NCI-H226 (cell line): ENCODE data around the gene VWA3A.
A peak's percentile ranks its signal among the peaks of the same experiment; 100 is the strongest.
"Not testable (repeated sequence)": the region's sequence is repeated elsewhere in the genome, so short reads cannot be mapped to it uniquely, and the experiment has no call there.

Experiments used
- DNase-seq: peaks from one replicate; pipeline ENCODE4 v3.0.0-alpha.2; 2015

Gene VWA3A

DNA sequence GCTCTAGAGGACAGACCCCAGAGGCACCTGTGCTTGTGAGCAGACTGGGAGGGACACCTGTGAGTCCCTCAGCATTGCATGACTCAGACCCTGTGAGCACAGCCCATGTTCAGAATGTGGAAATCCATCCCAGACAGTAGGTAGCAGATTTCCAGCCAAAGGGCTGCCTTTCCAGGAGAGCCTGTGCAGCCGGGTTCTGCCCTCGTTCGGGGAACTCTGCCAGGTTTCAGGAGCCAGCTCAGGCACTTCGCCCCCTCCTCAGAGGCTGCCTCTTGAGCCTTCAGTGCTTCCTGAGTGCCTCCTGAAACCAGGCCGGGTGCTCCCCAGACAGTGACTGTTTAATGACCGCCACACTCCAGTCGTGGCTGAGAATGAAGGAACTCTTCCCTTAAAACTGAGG lies 46.7 kb downstream of the VWA3A start:
- DNase-seq: no peak

DNA sequence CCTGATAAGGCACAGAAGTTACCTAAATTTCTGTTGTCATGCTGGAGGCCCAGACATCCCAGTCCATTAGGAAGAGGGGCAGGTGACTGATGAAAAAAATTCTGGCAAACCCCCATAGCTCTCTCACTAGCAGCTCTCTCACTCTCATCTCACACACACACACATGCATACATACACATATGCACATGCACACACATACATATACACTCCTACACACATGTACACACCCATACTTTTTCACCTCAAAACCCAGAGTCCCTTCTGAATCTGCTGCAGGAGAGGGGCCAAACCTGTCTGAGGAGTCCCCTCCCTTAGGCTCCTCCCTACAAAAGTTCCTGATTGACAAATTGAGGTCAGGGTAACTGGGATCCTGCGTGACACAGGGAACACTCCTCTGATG lies 47.4 kb downstream of the VWA3A start:
- DNase-seq: no peak

DNA sequence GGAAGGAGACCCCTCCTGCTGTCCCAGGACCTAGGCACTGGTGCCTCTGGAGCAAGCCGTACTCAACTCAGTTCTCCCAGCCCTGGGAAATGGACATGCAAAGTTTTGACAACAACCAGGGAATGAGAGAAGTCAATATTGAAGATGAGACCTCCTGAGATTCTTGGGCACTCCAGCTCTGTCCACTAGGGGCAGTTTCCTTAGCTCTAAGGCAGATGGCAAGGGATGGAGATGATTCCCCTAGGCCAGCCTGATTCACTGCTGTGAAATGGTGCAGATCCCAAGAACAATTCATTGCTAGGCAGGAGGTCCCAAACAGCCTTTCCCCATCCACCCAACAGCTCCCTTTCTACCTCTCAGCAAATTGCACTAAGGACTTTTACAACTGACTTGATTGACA lies 49.4 kb downstream of the VWA3A start:
- peak; percentile 16 for DNase-seq

DNA sequence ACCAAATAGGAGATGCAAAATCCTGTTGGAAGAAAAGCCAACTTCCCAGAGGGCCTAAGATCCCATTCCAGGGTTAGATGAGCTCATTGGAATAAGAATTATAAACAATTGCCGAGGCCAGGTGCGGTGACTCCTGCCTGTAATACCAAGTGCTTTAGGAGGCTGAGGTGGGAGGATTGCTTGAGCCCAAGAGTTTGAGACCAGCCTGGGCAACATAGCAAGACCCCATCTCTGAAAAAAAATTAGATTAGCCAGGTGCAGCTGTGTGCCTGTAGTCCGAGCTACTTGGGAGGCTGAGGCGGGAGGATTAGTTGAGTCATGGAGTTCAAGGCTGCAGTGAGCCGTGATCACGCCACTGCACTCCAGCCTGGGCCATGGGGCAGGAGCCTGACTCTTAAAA lies 52.2 kb downstream of the VWA3A start:
- DNase-seq: no peak

DNA sequence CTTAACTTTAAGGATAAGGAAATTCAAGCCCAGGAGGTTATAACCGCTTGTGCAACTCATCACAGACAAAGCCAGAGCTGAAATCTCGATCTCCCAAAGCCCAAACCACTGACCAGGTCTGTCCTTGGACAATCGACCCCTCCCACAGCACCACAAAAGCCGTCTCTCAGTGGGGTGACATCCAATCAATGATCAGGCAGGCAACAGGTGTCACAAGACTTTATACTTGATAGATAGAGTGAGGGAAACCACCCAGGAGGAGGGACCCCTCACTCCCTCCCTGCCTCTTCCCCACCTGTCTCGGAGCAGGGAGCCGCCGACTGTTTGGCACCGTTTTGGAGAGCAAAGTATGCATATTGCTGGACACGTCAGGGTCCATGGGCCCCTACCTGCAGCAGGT lies 55.5 kb downstream of the VWA3A start:
- no peak for DNase-seq

DNA sequence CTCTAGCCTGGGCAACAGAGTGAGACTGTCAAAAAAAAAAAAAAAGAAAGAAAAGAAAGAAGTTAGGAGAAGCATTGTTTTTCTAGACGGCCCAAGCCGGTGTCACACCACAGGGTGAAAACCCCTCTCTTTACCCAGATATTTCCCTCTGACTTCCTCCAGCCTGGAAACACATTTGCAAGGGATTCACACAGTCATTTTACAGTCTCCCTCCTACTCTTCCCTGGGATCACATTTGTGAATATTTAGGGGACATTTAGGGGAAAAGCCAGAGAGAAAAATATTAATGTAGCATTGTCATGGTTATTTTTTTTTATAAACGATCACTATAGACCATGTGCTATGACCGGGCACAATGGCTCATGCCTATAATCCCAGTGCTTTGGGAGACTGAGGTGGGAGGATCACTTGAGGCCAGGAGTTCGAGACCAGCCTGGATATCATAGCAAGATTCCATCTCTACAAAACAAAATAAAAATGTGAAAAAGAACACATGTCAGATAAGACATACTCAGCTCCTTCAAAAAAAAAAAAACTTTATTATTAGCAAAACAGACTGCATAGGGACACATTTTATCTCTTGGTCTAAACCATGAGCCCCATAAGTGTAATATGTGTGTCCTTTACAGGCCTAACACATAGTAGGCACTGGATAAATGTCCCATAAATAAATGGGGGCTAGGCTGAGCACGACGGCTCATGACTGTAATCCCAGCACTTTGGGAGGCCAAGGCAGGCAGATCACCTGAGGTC lies 59.1 kb downstream of the VWA3A start:
- DNase-seq: no peak

DNA sequence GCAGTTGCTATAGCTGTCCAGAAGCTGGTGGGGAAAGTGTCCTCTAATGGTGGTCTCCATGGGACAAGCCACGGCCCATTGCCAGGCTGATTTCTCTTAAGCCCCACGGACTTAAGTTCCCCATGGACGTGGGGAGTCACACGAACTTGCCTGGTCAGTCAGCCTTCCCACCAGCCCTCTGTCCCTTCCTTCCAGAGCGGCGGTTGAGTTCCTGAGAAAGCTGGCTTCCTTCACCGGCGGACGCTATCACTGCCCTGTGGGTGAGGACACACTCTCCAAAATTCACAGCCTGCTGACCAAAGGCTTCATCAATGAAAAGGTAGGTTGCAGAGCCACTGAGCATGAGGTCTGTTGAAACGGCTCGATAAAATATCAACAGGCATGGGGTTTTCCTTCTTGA lies 60.0 kb downstream of the VWA3A start:
- DNase-seq: no peak

DNA sequence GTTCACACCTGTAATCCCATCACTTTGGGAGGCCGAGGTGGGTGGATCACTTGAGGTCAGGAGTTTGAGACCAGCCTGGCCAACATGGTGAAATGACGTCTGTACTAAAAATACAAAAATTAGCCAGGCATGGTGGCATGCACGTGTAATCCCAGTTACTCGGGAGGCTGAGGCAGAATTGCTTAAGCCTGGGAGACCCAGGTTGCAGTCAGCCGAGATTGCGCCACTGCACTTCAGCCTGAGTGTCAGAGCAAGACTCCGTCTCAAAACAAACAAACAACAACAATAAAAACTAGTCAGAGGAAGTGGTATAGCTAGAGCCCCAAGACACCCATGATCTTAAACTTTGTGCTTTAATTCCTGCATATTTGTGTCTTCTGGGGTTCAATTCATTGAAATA lies 60.7 kb downstream of the VWA3A start:
- not testable (repeated sequence) for DNase-seq

DNA sequence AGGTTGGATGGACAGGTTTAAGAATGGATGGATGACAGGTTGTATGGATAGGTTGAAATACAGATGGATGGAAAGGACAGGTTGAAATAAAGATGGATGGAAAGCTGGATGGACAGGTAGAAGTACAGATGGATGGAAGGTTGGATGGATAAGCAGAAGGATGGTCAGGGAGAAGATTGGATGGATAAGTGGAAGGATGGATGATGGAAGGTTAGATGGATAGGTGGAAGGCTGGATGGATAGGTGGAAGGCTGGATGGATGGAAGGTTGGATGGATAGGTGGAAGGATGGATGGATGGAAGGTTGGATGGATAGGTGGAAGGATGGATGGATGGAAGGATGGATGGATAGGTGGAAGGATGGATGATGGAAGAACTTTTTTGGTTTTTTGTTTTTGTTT lies 69.1 kb downstream of the VWA3A start:
- DNase-seq: no peak

DNA sequence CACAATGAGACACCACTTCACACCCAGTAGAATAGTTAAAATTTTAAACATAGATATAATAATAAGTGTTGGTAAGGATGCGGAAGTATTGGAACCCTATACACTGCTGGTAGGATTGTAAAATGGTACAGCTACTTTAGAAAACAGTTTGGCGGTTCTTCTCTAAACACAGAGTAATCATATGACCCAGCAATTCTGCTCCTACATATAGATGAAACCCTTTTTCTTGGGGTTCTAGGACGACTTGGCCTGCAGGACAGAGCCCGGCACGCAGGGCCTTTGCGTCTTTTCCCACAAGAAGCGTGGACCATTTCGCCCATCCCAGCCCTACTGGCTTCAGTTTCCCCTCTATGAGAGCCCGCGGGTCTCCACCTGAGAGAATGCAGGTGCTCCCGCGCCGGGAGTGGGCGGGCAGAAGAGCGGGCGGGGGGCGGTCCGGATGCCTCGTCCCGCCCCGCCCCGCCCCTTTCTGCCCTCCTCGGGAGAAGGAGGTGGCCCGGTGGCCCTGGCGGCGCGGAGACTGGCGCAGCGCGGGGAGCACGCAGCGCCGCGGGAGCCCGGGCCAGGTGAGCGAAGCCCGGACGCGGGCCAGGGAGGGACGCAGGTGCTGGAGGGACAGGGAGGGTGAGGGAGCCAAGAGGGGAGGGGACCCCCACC lies 69.8 kb downstream of the VWA3A start, which contains the start of gene SDR42E2:
SDR42E2 (plus strand) TSS at position 508 of the 657 bp plus-strand sequence. CDS start 3,077 bp downstream, outside the sequence.
- no peak for DNase-seq

DNA sequence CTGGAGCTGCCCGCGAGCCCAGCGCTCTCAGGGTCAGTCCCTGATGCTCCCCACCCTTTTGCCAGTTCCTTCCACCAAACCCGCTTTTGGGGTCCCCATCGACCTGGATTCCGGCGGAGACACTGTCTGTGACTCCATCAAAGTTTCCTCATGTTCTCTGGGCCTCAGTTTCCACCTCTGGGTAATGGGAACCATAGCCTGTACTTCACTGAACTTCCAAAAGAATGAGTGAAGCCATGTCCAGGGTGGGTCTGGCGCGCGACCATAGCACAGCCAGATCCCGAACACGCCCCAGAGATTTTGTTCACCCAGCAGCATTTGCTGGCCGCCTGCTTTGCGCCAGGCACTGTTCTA lies 70.3 kb downstream of the VWA3A start:
- no peak for DNase-seq

DNA sequence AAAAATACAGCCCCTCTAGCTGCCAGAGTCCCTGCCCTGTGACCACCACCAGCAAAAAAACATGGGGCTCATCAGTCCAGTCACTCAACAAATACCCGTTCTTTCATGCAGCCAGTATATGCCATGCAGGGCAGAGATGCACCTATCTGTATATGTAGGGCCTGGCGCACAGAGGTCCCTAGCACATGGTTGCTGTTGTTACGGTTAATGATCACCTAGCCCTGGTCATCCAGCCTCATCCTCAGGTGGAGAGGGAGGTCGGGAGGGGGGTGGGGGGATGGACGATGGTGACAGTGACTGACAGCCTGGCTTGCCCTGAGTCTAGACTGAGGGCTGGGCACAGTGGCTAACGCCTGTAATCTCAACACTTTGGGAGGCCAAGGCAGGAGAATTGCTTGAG lies 71.5 kb downstream of the VWA3A start:
- no peak for DNase-seq

DNA sequence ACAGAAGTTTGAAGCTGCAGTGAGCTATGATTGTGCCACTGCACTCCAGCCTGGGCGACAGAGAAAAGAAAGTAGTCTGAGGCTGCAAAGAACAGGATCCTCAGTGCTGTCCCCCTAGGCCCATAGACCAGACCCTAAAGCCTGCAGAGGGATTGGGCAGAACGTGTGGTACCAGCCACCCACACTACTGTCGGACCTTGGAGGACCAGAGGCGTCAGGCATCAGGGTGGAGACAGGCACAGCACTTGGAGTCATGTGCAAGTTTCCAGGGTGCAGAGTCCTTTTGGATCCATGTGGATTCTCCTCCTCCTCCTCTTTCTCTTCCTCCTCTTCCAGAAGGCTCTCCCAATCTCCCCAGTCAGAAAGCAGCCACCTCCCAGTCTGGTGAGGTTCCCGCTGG lies 72.1 kb downstream of the VWA3A start:
- no peak for DNase-seq

DNA sequence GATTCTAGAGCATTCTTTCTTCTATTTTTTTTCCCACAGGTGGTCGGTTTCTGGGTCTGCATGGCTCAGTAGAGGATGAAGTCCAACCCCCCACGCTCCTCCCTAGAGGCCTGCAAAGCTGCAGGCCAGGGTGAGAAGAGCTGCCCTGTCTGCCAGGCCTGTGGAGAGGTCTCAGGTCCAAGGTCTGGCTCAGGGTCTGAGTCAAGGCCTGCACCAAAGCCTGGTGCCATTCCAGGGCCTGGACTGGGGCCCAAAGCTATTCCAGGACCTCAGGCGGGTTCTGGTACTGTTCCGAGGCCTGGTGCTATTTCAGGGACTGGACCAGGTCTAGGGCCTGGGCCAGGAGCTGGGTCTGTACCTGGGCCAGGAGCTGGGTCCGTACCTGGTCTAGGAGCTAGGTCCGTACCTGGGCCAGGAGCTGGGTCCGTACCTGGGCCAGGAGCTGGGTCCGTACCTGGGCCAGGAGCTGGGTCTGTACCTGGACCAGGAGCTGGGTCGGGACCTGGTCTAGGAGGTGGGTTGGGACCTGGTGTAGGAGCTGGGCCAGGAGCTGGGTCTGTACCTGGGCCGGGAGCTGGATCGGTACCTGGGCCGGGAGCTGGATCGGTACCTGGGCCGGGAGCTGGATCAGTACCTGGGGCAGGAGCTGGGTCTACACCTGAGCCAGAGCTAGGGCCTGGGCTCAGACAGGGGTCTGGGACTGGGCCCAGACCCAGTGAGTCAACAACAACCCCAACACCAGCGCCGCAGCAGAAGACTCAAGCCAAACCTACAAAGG lies 73.4 kb downstream of the VWA3A start:
- no peak for DNase-seq

DNA sequence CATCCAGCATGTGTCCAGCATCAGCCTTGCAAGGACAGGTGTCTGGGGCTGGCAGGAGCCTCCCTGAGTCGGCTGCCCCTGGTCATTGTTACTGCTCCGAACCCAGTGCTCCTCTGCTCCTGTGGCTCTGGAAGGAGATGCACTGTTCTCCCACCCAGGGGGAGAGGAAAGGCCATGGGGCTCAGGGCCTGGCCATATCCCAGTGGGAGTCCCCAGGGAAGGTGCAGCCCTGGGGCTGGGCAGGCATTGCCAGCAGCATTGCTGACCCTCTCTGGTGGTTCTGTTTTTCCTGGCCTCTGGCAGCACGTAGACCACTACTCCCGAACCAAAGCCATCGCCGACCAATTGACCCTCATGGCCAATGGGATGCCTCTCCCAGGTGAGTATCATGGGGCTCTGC lies 79.6 kb downstream of the VWA3A start:
- no peak for DNase-seq

DNA sequence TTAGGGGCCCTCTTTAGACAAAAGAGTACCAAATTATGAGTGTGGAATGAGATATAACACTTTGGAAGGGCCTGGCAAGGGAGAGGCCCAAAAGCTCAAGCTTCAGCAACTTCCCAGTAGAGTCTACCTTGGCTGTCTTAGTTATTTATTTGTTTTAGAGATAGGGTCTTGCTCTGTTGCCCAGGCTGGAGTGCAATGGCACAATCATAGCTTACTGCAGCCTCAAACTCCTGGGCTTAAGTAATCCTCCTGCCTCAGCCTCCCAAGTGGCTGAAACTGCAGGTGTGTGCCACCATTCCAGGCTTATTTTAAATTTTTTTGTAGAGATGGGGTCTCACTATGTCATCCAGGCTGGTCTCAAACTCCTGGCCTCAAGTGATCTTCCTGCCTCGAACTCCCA lies 80.3 kb downstream of the VWA3A start:
- DNase-seq: not testable (repeated sequence)

DNA sequence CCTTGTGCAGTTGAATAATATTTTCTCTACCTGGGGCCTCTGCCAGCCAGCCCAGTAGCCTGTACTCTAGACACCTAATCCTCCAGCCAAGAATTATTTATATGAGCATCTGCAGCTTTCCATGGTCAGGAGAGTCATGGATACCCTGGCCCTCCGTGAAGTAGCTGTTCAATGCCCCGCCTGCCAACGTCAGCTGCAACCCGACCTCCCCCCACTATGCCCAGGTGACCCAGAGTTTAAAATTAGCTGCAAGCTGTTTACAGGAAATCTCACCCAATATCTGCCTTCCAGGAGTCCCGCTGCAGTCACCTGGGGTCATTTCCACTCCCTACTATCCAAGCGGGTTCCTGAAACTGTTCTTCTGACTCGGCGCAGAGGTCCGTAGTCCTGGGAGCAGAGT lies 82.3 kb downstream of the VWA3A start:
- no peak for DNase-seq

DNA sequence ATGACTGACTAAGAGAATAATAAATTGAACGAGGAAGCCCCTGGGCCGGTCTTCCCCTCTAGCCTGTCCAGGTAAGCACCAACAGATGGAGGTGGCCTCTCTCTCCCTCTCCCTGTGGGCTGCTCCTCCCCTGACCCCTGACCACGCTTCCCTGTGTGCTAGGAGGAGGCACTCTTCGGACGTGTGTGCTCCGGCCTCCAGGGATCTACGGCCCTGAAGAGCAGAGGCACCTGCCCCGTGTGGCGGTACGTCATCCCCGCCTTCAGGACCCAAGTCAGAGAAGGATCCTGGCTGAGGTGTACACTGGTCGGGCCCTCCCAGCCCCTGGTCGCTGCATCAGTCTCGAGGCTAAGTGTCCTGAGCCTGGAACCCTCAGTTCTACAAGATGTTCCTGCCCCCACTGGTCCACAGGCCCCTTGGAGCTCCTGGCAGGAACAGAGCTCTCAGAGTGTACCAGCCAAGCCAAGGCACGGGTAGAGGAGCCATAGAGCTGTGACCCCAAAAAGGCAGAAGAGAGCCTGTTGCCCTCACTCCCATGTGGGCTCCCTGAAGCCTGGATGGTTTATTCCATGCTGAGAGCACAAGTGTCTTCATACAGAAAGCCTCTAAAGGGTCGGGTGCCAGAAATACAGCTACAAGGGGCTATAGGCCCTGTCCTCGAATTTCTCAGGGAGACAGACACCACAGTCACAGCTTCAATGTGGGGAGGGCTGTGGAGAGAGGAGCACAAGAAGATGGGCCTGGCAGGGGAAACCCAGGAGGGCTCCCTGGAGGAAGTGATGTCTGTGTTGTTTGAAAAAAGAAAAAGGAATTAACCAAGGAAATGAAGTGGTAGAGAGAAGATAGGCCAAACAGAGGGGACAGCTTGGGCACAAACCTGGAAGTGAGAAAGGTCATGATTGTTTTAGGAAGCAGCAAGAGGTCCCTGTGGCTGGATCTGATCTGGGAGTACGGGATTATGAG lies 85.9 kb downstream of the VWA3A start:
- no peak for DNase-seq

DNA sequence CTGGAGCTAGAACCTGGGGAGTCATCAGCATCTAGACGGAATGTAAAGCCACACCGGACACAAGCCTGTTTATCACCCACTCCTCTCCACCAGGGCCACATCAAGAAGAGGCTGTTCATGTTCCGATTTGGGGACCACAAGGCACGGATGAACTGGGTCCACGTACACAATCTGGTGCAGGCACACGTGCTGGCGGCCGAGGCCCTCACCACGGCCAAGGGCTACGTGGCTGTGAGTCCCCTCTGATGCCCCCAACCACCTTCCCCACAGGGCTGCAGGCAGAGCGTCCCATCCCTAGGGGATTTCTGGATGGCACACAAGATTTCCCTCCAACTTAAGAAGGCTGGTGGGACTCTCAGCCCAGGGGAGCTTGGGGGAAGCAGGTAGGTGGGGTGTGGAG lies 89.1 kb downstream of the VWA3A start:
- no peak for DNase-seq

DNA sequence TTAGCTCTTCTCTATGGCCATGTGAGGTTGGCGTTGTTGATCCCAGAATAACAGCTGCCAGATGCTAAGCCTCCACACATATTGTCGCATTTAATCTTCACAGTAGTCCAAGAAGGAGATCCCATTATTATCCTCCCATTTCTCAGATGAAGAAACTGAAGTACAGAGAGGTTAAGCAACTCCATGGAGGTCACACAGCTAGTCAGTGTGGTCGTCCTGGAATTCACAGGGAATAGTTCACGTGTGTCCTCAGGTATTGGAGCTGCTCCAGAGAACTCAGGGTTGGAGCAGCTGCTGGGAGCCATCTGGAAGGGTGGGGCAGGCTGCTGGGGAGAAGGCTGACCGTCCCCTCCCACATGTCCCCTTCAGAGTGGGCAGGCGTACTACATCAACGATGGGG lies 89.5 kb downstream of the VWA3A start:
- DNase-seq: no peak

DNA sequence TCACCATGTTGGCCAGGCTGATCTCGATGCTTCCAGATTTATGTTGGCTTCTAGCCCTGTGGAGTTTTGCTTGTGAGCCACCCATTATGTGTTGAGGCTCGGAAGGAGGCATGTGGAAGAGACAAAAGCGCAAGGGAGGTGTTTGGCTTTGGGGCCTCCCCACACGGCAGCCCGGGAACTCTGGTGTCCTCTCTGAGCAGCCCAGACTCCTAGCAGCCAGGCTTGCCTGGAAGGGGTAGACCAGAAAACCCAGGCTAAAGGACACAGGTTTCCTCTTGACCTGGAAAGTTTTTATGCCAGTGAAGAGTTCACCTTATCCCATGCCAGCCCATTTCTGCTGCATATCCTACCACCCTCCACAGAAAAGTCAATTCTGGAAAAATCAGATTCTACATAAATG lies 91.0 kb downstream of the VWA3A start:
- DNase-seq: no peak

DNA sequence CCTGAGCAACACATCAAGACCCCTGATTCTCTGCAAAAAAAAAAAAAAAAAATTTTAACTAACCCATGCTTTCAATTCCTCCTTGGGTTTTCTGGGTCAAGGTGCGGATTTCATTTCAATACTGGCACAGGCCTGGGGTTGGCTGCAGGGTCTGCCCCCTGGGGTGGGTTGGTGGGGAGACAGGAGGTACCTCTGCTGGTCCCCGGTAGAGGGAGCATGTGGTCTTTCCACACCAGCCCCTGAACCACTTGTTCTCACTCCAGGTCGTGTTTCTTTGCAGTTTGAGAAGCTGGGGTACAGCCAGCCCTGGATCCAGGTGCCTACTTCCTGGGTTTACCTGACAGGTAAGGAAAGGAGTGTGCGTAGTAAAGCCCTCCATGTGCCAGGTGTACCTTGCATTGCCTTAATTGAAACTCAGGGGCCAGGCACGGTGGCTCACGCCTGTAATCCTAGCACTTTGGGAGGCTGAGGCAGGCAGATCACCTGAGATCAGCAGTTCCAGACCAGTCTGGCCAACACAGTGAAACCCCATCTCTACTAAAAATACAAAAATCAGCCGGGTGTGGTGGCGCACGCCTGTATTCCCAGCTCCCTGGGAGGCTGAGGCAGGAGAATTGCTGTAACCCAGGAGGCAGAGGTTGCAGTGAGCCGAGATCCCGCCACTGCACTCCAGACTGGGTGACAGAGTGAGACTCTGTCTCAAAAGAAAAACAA lies 91.7 kb downstream of the VWA3A start:
- no peak for DNase-seq
